AG04449 (cell line): ENCODE measurements around the gene CHCHD6.

Source experiments
- CTCF ChIA-PET: fragments of 350-600 bp; formaldehyde crosslinking; extraction: SDS; loops from one replicate; lab custom pipeline; 2021; ENCODE audit warnings: antibody characterized with exemption; lab: Yijun Ruan, JAX
- POLR2A ChIA-PET: fragments of 400-600, 350-600 bp; formaldehyde crosslinking; extraction: SDS; loops from one replicate; lab custom pipeline; 2020; ENCODE audit warnings: antibody characterized with exemption, inconsistent platforms; lab: Yijun Ruan, JAX
- DNase-seq: peaks from one replicate; pipeline ENCODE4 v3.0.0-alpha.2; 2010; ENCODE audit warnings: low read depth, low spot score
- H3K4me3 ChIP-seq: 2 replicates; pipeline ENCODE4 v1.5.1; 2011; ENCODE audit warnings: low read depth, mild to moderate bottlenecking, control low read depth, low read length
- CTCF ChIP-seq: IDR thresholded peaks from one replicate; pipeline ENCODE4 v1.5.1; 2011; ENCODE audit warnings: mild to moderate bottlenecking, moderate library complexity, low read length, control low read depth, inconsistent platforms; ENCODE audit not compliant: insufficient read depth; ENCODE audit errors: missing control alignments

The CHCHD6 gene

GRCh38 chr3:126723801-126724200, 19.8 kb downstream of the CHCHD6 start:
- TF ChIP-seq CTCF, result no peak
- H3K4me3 ChIP-seq, result no peak overlapping the region
- CTCF ChIA-PET, result no interaction called here
- POLR2A ChIA-PET, result no interaction called here
- no peak for DNase-seq

- no peak for TF ChIP-seq CTCF
- no peak for DNase-seq
- CTCF ChIA-PET, result no interaction called here
- POLR2A ChIA-PET, result no interaction called here
- no peak overlapping the region for H3K4me3 ChIP-seq
Measured at GRCh38 chr3:126728680-126729079, 24.6 kb downstream of the CHCHD6 start.

GRCh38 chr3:126730376-126730775, 26.3 kb downstream of the CHCHD6 start:
- POLR2A ChIA-PET, result no interaction called here
- DNase-seq, result no peak
- H3K4me3 ChIP-seq, result no peak overlapping the region
- CTCF ChIA-PET, result no interaction called here
- TF ChIP-seq CTCF, result no peak

- TF ChIP-seq CTCF, result no peak
- no peak for DNase-seq
- ChIA-PET POLR2A (interaction anchor here (0.6 kb wide), 3 partner anchors 13 to 293 kb away, joined by 3 to 4 read pairs (median 3); no protein-coding TSS in a partner anchor), CTCF (interaction anchor here (0.7 kb wide), 1 partner anchor 22 kb away, joined by 3 read pairs; no protein-coding TSS in a partner anchor)
- H3K4me3 ChIP-seq, result no peak overlapping the region
Measured at GRCh38 chr3:126731044-126731443, 27.0 kb downstream of the CHCHD6 start.

- CTCF ChIA-PET, result interaction anchor here (0.9 to 1.6 kb wide), 3 partner anchors 14 to 53 kb away, joined by 3 to 5 read pairs (median 4); no protein-coding TSS in a partner anchor
- no peak for DNase-seq
- H3K4me3 ChIP-seq, result no peak overlapping the region
- TF ChIP-seq CTCF, result no peak
- POLR2A ChIA-PET, result no interaction called here
Measured at GRCh38 chr3:126732281-126733060, 28.4 kb downstream of the CHCHD6 start.

DNA sequence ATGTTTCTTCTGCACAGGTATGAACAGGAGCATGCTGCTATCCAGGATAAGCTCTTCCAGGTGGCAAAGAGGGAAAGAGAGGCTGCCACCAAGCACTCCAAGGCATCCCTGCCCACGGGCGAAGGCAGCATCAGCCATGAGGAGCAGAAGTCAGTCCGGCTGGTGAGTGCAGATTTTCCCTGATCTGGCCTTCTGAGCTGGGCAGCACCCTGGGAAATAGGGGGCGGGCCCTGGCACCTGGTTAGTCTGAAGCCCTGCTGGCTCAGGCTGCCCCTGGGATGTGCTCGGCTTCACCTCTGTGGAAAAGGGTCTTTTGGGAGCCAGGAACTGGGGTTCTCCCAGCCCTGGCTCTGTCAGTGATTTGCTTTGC, 29.0 kb downstream of the CHCHD6 start:
- DNase-seq, result no peak
- TF ChIP-seq CTCF, result no peak
- H3K4me3 ChIP-seq, result no peak overlapping the region
- ChIA-PET CTCF (interaction anchor here (0.9 to 1.6 kb wide), 3 partner anchors 15 to 53 kb away, joined by 3 to 5 read pairs (median 4); no protein-coding TSS in a partner anchor), POLR2A (no interaction called here)
